SK-N-SH (cell line): ENCODE results near the gene SDHA. TPM values are rescaled to one million over a fixed set of nuclear protein-coding genes. Genes with fewer than 3 reads are reported as not detected.

Source experiments
- CTCF ChIA-PET: fragments of 300-600, 350-600 bp; formaldehyde crosslinking; extraction: SDS; loops from one replicate; lab custom pipeline; 2021; lab: Yijun Ruan, JAX
- POLR2A ChIA-PET: fragments of 350-600 bp; sonication (Branson Sonifier 250); formaldehyde crosslinking; extraction: SDS; loops from one replicate; lab custom pipeline; 2020; ENCODE audit warnings: antibody characterized with exemption, inconsistent platforms; lab: Yijun Ruan, JAX
- DNase-seq: peaks from one replicate; pipeline ENCODE4 v3.0.0; 2012
- H2AFZ ChIP-seq: fragments of 200-600 bp; sonication (generic); 2 replicates; pipeline ENCODE4 v1.8.1; 2016; ENCODE audit warnings: antibody characterized with exemption, mild to moderate bottlenecking, low read depth
- H3F3A ChIP-seq: fragments of 200-600 bp; sonication (generic); replicated peaks from 2 replicates; pipeline ENCODE3; 2016; ENCODE audit warnings: antibody characterized with exemption, mild to moderate bottlenecking; ENCODE audit not compliant: insufficient read depth
- H3K27ac ChIP-seq, 2 experiments: fragments of 200-500 bp in 1 of 2; fragments of 200-600 bp in 1 of 2; sonication (Bioruptor generic) in 1 of 2; sonication (generic), shearing (Covaris generic) in 1 of 2; 2 replicates each; pipeline versions ENCODE4 v1.5.1 to v1.6.1; 2014 to 2016; ENCODE audit warnings: low read depth in 2 of 2, inconsistent platforms in 1 of 2, low read length in 1 of 2, mild to moderate bottlenecking in 1 of 2, mixed read lengths in 1 of 2
- H3K27me3 ChIP-seq: fragments of 200-600 bp; sonication (generic), shearing (Covaris generic); 2 replicates; pipeline ENCODE4 v1.6.1; 2016; ENCODE audit warnings: mixed run types; ENCODE audit not compliant: insufficient read depth
- H3K36me3 ChIP-seq, 2 experiments: fragments of 200-500 bp in 1 of 2; fragments of 200-600 bp in 1 of 2; sonication (Bioruptor generic) in 1 of 2; sonication (generic) in 1 of 2; replicated peaks in 1 of 2; 2 replicates each; pipeline versions ENCODE3 to v1.5.1; 2014 to 2016; ENCODE audit warnings: low read length in 1 of 2, mild to moderate bottlenecking in 1 of 2; ENCODE audit not compliant: insufficient read depth in 2 of 2, control insufficient read depth in 1 of 2
- H3K4me1 ChIP-seq, 2 experiments: fragments of 200-500 bp in 1 of 2; fragments of 200-600 bp in 1 of 2; sonication (Bioruptor generic) in 1 of 2; sonication (generic), shearing (Covaris generic) in 1 of 2; 2 replicates each; pipeline versions ENCODE4 v1.5.1 to v1.6.1; 2014 to 2016; ENCODE audit warnings: low read depth in 1 of 2, low read length in 1 of 2, mixed run types in 1 of 2; ENCODE audit not compliant: insufficient read depth in 2 of 2, control insufficient read depth in 1 of 2
- H3K4me2 ChIP-seq: fragments of 200-600 bp; sonication (generic), shearing (Covaris generic); 2 replicates; pipeline ENCODE4 v1.6.1; 2017; ENCODE audit warnings: mixed run types
- H3K4me3 ChIP-seq, 2 experiments: fragments of 200-500 bp in 1 of 2; fragments of 200-600 bp in 1 of 2; sonication (Bioruptor generic) in 1 of 2; sonication (generic), shearing (Covaris generic) in 1 of 2; 2 replicates each; pipeline versions ENCODE4 v1.5.1 to v1.8.1; 2014 to 2016; ENCODE audit warnings: low read depth in 2 of 2, inconsistent platforms in 1 of 2, low read length in 1 of 2, mild to moderate bottlenecking in 1 of 2, mixed read lengths in 1 of 2, moderate library complexity in 1 of 2
- H3K79me2 ChIP-seq: fragments of 200-600 bp; sonication (generic); 2 replicates; pipeline ENCODE4 v1.8.1; 2017; ENCODE audit warnings: mild to moderate bottlenecking; ENCODE audit not compliant: insufficient read depth
- H3K9ac ChIP-seq: fragments of 200-600 bp; sonication (generic); 2 replicates; pipeline ENCODE4 v1.6.1; 2017; ENCODE audit warnings: mixed run types
- H3K9me2 ChIP-seq: fragments of 200-600 bp; sonication (generic); 2 replicates; pipeline ENCODE4 v1.6.1; 2017; ENCODE audit warnings: mixed run types
- H3K9me3 ChIP-seq: fragments of 200-600 bp; sonication (generic); 2 replicates; pipeline ENCODE4 v1.6.1; 2017; ENCODE audit warnings: mixed run types, mild to moderate bottlenecking, moderate library complexity
- H4K20me1 ChIP-seq: fragments of 200-600 bp; sonication (generic); 2 replicates; pipeline ENCODE4 v1.6.1; 2017; ENCODE audit warnings: mild to moderate bottlenecking, mixed run types; ENCODE audit not compliant: insufficient read depth
- CHD2 ChIP-seq: fragments of 150-350 bp; IDR thresholded peaks from 2 replicates; pipeline ENCODE4 v1.6.1; 2018; ENCODE audit warnings: low read length; ENCODE audit not compliant: partially characterized antibody
- FOXM1 ChIP-seq: IDR thresholded peaks from 2 replicates; pipeline ENCODE4 v1.4.0; 2012; ENCODE audit warnings: low read depth, mild to moderate bottlenecking
- JUND ChIP-seq: IDR thresholded peaks from 2 replicates; pipeline ENCODE4 v1.4.0; 2012
- MXI1 ChIP-seq: IDR thresholded peaks from 2 replicates; pipeline ENCODE4 v1.6.1; 2012; ENCODE audit warnings: mild to moderate bottlenecking, low read depth, low read length, improper control_type of control experiment
- NRF1 ChIP-seq: IDR thresholded peaks from 2 replicates; pipeline ENCODE4 v1.6.1; 2012; ENCODE audit warnings: low read depth, mild to moderate bottlenecking, low read length
- POLR2AphosphoS5 ChIP-seq: IDR thresholded peaks from 2 replicates; pipeline ENCODE4 v1.6.1; 2012; ENCODE audit warnings: low read depth, low read length
- RAD21 ChIP-seq: IDR thresholded peaks from 2 replicates; pipeline ENCODE4 v1.6.1; 2012; ENCODE audit warnings: mild to moderate bottlenecking, low read length
- RCOR1 ChIP-seq: fragments of 150-350 bp; IDR thresholded peaks from 2 replicates; pipeline ENCODE4 v1.6.1; 2017; ENCODE audit warnings: antibody characterized with exemption, low read length
- RXRA ChIP-seq: IDR thresholded peaks from 2 replicates; pipeline ENCODE4 v1.4.0; 2012; ENCODE audit warnings: low read depth, mild to moderate bottlenecking, borderline replicate concordance
- SIN3A ChIP-seq: IDR thresholded peaks from 2 replicates; pipeline ENCODE4 v1.6.1; 2012; ENCODE audit warnings: low read depth, mild to moderate bottlenecking, low read length, moderate library complexity, borderline replicate concordance
- TAF1 ChIP-seq: IDR thresholded peaks from 2 replicates; pipeline ENCODE4 v1.6.1; 2012; ENCODE audit warnings: low read depth, mild to moderate bottlenecking, low read length, moderate library complexity, borderline replicate concordance
- TCF12 ChIP-seq: IDR thresholded peaks from 2 replicates; pipeline ENCODE4 v1.4.0; 2012
- TEAD4 ChIP-seq: IDR thresholded peaks from 2 replicates; pipeline ENCODE4 v1.4.0; 2012; ENCODE audit warnings: mild to moderate bottlenecking, borderline replicate concordance; ENCODE audit not compliant: insufficient read depth
- WGBS: methylation state at CpG from one replicate; pipeline ENCODE4 v1.1.6; 2017; ENCODE audit warnings: low lambda C conversion rate; 5-methylcytosine and 5-hydroxymethylcytosine counted together
- polyA plus RNA-seq, 3 experiments: library from polyadenylated mRNA; depleted of rRNA; stranded (reverse); fragments of >200 nt; gene quantifications; 2 replicates each; pipeline ENCODE4 v1.2.3, GENCODE V29; 2012
- TF ChIP-seq, protein P1 (sequence below): IDR thresholded peaks from 2 replicates; pipeline ENCODE4 v1.6.1; 2012; ENCODE audit warnings: mild to moderate bottlenecking, low read depth, low read length, moderate library complexity
- TF ChIP-seq, protein P2 (sequence below): IDR thresholded peaks from 2 replicates; pipeline ENCODE4 v1.4.0; 2012; ENCODE audit warnings: low read depth
- TF ChIP-seq, protein P3 (sequence below): fragments of 150-350 bp; IDR thresholded peaks from 2 replicates; pipeline ENCODE4 v1.6.1; 2016; ENCODE audit warnings: mild to moderate bottlenecking, low read depth, low read length
- TF ChIP-seq, protein P4 (sequence below): IDR thresholded peaks from 2 replicates; pipeline ENCODE4; 2012
- TF ChIP-seq, protein P5 (sequence below): fragments of 150-350 bp; IDR thresholded peaks from 2 replicates; pipeline ENCODE4 v1.6.1; 2017; ENCODE audit warnings: antibody characterized with exemption, low read length, low read depth, borderline replicate concordance
- TF ChIP-seq, protein P6 (sequence below): IDR thresholded peaks from 2 replicates; pipeline ENCODE4 v1.4.0; 2012; ENCODE audit warnings: low read depth, borderline replicate concordance

SDHA gene
- polyA plus RNA-seq, 1 of the 3 experiments (the other 2 are of a cell fraction), result 106 TPM

DNA sequence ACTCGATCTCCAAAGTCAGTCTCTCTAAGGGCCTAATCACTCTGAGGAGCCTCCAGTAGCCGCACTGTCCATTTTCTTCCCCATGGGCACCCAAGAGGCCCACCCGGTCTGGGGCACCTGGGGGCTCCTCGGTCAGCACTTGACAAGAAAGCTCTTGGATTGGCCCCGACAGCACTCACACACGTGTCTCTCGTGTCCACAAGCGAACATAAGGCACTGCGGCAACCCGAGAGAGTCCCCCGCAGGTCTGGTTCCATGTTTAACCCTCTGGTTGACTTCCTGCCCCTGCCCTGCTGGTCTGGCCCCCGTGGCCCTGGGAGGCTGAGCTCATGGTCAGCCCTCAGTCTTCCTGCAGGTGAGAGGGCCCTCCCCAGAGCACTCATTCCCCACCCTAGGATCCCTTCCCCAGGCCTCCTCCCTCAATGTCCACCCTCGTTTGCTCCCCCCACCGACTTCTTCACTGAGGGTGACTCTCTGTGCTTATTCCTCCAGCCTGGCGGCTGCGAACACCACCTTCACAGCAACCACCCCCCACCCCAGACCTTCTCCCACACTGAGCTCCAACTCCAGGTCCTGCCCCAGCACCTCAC lies 43.1 kb upstream of the SDHA start:
- H3K27ac ChIP-seq, result no peak overlapping the region
- H3K9ac ChIP-seq, result no peak overlapping the region
- no peaks in the 10 kb centered on the region for H3K79me2 ChIP-seq
- H3K9me3 ChIP-seq, result no peaks in the 10 kb centered on the region
- POLR2A ChIA-PET, result no interaction called here
- CTCF ChIA-PET, result interaction anchor here (1.8 kb wide), 1 partner anchor 13 kb away, joined by 9 read pairs; no protein-coding TSS in a partner anchor
- no peaks in the 10 kb centered on the region for H3F3A ChIP-seq
- no peak for DNase-seq
- no peaks in the 10 kb centered on the region for H3K9me2 ChIP-seq
- H3K4me1 ChIP-seq, result peaks cover 0 to 9% of the 10 kb centered on the region in 2 experiments; a peak in 1 of 4 replicates
- no peaks in the 10 kb centered on the region for H3K36me3 ChIP-seq
- 72% methylated on average over 6 of the region's 16 CpGs for WGBS
- no peak overlapping the region for H3K4me2 ChIP-seq
- H4K20me1 ChIP-seq, result no peaks in the 10 kb centered on the region
- H3K4me3 ChIP-seq, result no peak overlapping the region
- peaks cover 3% of the 10 kb centered on the region; the same call in 1 of the 2 replicates for H3K27me3 ChIP-seq
- TF ChIP-seq NRF1 (no peak), SIN3A (no peak), FOXM1 (no peak), RCOR1 (no peak), JUND (no peak), TCF12 (no peak), CHD2 (no peak), MXI1 (no peak), RXRA (no peak), POLR2AphosphoS5 (no peak), RAD21 (no peak), TEAD4 (no peak), TAF1 (no peak)
- TF ChIP-seq, protein P1, sequence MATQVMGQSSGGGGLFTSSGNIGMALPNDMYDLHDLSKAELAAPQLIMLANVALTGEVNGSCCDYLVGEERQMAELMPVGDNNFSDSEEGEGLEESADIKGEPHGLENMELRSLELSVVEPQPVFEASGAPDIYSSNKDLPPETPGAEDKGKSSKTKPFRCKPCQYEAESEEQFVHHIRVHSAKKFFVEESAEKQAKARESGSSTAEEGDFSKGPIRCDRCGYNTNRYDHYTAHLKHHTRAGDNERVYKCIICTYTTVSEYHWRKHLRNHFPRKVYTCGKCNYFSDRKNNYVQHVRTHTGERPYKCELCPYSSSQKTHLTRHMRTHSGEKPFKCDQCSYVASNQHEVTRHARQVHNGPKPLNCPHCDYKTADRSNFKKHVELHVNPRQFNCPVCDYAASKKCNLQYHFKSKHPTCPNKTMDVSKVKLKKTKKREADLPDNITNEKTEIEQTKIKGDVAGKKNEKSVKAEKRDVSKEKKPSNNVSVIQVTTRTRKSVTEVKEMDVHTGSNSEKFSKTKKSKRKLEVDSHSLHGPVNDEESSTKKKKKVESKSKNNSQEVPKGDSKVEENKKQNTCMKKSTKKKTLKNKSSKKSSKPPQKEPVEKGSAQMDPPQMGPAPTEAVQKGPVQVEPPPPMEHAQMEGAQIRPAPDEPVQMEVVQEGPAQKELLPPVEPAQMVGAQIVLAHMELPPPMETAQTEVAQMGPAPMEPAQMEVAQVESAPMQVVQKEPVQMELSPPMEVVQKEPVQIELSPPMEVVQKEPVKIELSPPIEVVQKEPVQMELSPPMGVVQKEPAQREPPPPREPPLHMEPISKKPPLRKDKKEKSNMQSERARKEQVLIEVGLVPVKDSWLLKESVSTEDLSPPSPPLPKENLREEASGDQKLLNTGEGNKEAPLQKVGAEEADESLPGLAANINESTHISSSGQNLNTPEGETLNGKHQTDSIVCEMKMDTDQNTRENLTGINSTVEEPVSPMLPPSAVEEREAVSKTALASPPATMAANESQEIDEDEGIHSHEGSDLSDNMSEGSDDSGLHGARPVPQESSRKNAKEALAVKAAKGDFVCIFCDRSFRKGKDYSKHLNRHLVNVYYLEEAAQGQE, result no peak
- TF ChIP-seq, protein P2, sequence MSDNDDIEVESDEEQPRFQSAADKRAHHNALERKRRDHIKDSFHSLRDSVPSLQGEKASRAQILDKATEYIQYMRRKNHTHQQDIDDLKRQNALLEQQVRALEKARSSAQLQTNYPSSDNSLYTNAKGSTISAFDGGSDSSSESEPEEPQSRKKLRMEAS, result no peak
- TF ChIP-seq, protein P3, sequence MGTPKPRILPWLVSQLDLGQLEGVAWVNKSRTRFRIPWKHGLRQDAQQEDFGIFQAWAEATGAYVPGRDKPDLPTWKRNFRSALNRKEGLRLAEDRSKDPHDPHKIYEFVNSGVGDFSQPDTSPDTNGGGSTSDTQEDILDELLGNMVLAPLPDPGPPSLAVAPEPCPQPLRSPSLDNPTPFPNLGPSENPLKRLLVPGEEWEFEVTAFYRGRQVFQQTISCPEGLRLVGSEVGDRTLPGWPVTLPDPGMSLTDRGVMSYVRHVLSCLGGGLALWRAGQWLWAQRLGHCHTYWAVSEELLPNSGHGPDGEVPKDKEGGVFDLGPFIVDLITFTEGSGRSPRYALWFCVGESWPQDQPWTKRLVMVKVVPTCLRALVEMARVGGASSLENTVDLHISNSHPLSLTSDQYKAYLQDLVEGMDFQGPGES, result no peak
- TF ChIP-seq, protein P4, sequence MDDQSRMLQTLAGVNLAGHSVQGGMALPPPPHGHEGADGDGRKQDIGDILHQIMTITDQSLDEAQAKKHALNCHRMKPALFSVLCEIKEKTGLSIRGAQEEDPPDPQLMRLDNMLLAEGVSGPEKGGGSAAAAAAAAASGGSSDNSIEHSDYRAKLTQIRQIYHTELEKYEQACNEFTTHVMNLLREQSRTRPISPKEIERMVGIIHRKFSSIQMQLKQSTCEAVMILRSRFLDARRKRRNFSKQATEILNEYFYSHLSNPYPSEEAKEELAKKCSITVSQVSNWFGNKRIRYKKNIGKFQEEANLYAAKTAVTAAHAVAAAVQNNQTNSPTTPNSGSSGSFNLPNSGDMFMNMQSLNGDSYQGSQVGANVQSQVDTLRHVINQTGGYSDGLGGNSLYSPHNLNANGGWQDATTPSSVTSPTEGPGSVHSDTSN, result no peak
- TF ChIP-seq, protein P5, sequence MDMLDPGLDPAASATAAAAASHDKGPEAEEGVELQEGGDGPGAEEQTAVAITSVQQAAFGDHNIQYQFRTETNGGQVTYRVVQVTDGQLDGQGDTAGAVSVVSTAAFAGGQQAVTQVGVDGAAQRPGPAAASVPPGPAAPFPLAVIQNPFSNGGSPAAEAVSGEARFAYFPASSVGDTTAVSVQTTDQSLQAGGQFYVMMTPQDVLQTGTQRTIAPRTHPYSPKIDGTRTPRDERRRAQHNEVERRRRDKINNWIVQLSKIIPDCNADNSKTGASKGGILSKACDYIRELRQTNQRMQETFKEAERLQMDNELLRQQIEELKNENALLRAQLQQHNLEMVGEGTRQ, result no peak
- TF ChIP-seq, protein P6, sequence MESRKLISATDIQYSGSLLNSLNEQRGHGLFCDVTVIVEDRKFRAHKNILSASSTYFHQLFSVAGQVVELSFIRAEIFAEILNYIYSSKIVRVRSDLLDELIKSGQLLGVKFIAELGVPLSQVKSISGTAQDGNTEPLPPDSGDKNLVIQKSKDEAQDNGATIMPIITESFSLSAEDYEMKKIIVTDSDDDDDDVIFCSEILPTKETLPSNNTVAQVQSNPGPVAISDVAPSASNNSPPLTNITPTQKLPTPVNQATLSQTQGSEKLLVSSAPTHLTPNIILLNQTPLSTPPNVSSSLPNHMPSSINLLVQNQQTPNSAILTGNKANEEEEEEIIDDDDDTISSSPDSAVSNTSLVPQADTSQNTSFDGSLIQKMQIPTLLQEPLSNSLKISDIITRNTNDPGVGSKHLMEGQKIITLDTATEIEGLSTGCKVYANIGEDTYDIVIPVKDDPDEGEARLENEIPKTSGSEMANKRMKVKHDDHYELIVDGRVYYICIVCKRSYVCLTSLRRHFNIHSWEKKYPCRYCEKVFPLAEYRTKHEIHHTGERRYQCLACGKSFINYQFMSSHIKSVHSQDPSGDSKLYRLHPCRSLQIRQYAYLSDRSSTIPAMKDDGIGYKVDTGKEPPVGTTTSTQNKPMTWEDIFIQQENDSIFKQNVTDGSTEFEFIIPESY, result no peak
- no peak overlapping the region for H2AFZ ChIP-seq
